Activated CD8-positive, alpha-beta memory T cell treated with anti-CD3 and anti-CD28 coated beads for 24 hours (primary cell): ENCODE data around the gene TBX3.

Experiments used
- DNase-seq: peaks from one replicate; pipeline ENCODE4 v3.0.0-alpha.2; 2020

TBX3 gene

DNA sequence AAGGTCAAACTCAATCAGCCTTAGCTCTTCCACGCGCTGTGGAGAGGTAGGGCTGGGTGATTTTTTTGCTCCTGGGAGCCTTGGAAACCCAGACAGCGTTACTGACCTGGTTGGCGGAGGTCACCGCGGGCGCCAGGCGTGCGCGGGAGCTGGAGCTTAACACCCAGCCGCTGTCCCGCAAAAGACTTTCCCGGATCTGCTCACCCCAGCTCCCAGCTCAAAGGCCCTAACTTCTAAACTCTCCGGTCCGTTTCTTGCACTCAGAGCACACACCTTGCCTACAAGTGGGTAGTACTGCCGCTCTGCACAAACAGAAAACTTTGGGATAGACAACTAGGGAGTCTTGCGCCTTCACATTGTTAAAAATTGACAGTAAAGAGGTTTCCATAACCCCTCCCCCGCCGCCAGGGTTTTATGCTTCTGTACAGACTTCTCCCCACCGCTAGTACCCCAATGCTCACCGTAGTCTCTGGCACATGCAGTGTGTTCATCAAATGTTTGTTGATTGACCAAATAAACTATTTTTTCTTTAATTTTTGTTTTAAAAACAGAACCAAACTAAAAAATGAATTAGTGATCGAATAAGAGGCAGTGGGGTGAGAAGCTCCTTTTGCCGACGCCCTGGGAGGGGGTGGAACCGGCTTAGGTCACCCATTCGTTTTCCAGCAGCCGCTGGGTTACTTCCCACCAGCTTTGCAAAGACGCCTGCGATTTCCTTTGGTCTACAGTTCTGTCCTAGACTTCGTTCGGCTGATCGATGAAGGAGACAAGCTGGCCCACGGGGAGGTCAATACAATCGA lies 12.7 kb upstream of the TBX3 start:
- DNase-seq = no peak

DNA sequence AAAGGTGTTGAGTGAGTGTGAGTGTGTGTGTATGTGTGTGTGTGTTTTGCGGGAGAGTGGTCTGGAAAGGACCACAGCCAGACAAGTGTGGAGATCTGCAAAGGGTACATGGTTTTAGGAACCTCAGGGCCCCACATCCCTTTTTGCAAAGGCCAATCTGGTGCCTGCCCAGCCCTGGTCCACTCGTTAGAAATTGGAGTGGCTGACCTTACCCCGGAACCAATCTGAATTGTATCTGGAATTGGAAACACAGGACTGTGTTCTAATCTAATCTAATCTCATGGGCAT lies 11.3 kb upstream of the TBX3 start:
- DNase-seq = no peak

DNA sequence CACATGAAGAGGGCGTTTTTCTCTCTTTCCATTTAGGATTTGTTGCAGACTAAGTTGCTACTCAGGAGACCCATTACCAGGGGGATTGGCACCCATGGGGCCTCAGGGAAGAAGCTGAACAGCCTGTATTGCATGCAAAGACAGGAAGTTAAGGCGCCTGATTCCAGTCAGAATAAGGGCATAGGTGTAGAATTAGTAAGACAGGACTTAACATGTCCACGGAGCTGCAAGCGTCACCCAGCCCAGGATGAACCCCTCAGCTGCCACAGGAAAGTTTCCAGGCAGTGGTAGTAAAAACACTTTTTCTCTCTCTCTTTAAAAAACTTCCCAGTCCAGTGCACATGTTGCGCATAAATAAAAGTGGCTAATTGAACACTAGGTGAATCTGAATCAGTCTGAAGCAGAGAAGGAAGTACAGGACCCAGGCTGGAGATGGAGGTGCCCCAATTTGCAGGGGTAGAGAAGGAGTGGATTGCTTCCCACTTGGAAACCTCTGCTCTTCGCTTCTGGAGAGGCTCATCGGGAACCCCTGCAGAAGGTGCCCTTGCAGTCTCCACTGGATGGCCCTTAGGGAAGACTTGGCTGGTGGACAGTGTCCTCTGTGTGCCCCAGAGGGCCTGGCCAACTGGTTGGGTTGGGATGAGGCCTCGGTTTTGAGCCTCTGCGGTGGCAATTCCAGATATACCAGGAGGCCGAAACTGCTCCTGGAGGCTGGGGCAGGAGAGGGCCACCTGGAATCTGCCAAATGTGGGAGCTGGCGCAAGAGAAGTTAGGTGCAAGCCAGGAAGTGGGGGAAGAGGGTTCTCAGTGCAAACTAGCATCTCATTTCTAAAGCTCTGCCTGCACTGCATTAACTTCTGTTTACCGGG lies 10.7 kb upstream of the TBX3 start:
- no peak for DNase-seq

DNA sequence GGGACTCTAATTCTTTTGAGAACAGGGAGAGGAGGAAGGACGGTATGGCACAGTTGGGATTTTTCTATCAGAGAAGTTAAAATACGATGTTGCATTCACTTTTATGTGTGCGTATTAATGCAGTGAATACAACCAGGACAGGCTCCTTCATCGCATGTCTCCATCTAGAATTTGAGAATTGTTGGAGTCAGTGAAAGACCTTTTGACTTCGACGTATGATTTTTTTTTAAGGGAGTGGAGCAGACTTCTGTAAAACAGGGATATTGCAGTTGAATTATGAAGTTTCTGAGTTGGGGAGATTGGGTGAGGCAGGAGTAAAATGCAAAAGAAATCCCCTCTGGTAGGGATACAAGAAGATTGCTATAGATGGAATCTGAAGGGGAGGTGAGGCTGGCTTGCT lies 9.6 kb upstream of the TBX3 start:
- no peak for DNase-seq

DNA sequence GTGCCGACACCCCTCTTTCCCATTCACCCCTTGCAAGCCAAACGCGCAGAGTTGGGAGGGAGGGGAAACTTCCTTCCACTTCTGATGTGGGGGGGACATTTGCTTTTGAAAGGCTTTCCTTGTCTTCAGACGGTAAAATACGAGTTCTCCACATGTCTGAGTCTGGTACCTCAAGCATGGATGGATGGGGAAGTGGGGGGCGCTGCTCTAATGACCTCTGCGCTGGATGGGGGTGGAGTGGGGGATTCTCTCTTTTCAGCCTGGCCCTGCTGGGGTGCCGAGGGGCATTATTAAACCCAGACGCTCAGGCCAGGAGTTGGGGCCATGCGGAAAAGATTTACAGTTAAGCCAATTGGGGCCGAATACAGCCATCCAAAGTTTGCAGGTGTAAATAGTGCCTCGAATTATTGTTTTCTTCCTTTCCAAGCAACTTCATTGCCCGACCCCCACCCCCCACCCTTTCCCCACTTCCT lies 9.1 kb upstream of the TBX3 start:
- no peak for DNase-seq

DNA sequence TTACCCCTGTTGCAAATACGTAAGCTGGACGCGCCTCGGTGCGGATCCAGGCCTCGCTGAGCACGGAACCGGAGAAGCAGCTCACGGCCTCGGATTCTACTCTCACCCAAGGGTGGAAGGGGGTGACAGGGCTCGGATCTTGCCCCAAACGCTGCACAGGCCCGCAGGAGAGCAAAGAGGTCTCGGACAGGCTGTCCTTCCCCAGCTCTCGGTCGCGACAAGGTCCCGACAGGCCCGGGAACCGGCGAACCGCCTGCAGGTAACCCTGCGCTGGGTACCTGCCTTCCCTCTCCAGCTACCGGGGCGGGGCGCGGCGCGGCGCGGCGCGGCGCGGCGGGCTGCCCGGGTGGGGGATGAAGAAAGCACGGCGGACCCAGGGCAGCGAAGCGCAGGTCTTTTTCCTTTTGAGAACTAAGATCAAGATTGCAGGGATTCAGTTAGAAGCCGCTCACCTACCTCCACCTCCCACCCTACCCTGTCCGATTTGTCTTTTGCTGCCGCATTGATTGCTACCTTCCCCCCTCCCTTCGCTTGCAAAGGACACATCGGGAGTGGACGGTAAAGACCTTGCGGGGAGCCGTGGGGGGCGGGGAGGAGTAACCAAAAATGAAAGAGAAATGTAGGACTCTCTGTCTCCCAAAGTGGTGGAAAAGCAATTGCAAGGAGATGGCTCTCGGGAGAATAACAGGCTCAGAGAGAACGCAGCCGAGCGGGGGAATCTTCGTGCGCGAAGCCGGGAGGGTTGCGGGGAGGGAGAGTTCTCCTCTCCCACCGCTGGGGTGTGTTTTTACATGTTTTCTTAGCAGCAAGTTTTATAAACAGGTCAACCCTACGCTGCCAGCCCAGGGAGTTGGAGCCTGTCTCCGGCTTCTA lies 8.4 kb upstream of the TBX3 start:
- no peak for DNase-seq

DNA sequence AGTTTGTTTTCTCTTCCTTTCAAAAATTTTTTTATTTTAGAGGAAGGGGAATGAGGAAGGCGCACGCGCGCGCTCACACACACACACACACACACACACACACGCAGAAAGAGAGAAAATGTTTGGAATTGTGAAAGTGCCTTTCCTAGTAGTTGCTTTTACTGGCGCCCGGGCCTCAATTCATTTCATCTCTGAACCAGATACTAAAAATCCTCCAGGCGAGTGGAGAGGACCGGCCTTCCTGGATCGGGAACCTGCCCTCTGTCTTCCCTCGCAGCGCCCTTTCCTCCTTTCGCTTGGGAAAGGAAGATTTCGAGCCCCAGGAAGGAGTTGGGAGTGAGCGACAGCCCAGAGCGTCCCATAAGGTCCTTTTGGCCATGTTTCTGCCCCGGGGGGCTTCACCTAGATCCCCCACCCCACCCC lies 7.8 kb upstream of the TBX3 start:
- no peak for DNase-seq

DNA sequence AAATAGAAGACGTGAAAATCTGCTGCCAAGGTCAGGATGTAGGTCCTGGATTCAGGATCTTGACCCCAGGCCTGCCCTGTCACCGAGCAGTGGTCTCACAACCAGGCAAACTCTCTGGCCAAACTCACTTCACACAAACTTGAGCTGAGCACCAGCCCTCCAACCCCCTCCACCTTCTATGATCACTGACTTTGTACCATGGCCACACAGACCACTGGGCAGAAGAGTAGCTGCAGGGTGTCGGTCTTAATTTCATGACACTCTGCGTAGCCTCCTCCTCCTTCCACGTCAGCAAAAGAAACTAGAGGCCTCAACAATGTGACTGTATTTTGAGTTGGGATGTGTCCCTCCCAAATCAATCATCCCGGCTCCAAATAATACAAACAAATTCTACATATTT lies 7.2 kb upstream of the TBX3 start:
- DNase-seq = no peak

DNA sequence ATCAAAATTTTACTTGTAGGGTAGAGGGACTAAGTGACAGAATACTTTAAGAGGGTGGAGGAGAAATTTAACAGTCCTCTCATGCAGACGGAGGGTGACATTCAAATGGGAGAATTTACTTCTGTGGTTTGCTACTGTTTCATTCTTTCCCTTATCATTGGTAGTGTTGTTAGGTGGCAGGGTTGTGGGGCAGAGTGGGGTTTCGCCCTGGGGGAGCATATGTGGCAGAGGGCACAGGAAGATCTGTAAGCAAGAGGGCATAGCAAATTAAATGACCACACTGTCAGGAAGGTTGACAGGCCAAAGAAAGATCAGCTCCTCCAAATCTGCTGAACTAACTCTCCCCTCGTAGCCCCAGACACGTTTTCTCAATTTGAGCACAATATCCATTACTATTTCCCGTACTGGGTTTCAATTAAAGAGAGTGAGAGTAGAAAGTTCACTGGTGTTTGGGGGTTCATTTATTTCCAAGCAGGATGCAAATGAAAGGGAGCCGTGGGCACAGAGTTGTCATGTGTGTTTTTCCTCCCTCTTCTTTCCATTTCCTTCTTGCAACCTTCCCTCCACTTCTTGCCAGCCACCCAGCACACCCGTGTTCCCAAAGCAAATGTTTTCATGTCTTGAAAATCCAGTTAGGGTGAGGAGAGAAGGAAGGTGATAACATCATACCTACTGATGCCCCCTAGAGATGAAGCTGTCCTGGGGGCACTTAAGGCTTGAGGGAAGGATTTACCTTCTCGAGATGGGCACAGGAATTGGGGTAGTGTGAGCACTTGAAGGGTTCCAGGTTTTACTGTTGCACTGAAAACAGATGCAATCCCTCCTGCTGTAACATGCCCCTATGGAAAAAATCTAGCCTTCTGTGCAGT lies 6.5 kb upstream of the TBX3 start:
- no peak for DNase-seq

DNA sequence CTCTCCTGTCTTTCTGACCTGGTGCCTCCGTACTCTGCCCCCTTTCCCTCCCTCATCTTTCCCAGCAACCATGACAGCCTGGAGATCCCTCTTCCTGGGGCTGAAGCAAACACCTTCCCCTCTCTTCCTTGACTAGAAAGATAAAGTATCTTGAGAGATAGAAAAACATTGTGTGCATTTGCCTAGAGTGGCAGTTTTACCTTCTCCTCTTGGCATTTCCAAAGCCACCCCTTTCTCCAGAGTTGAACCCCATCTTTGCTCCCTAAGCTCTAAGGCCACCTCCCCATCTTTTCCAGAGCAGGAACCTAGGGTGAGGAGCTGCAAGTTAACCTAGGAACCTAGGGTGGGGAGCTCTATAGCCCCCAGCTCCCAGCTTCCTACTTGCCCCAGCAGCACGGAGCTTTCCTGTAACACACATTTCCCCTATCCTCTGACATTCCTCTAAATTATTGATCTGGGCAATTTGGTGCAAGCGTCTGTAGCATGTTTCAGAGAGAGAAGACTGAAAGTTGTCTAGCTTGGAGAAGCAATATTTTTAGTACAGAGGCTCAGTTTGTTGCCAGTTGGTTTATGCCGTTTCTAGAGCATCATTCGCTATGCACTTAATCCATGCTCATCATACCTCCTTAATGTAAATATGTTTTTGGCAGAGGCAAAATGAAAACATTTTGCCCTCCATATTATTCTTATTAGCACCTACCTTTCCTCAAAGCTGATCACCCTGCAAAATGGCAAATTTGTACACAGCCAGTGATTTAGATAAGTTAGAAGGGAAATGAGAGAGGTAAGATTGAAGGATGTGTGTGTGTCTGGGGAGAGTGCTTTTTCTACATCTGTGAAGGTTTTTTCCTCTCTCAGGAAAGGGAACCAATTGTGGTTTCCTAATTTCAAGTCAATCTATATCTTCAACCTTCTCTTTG lies 5.4 kb upstream of the TBX3 start:
- DNase-seq = no peak

DNA sequence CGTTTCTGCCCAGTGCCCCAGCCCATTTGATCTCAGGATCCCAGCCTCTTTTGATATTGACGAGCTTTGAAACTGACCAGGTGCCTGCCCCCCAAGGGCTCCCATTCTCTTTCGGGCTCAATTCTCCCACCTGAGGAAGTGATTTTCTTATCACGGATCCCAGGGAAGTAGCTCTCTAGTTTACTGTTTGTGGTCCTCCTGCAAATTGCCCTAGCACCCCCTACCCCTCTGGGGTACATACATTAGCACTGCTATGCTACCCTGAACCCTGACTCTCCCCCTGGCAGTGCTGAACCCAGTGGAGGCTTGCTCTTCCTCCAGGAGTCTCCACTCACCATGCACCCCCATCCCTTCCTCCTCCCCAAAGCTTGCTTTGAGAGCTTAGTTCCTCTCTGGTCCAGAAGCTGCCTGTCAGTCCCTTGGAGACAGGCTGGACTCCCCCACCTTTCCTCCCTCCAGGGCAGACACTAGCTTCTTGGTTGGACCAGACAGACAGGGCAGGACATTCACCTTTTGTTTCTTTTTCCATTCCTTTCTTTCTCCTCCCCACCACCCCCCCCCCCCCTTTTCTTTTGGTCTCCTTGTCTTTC lies 4.4 kb upstream of the TBX3 start:
- no peak for DNase-seq

DNA sequence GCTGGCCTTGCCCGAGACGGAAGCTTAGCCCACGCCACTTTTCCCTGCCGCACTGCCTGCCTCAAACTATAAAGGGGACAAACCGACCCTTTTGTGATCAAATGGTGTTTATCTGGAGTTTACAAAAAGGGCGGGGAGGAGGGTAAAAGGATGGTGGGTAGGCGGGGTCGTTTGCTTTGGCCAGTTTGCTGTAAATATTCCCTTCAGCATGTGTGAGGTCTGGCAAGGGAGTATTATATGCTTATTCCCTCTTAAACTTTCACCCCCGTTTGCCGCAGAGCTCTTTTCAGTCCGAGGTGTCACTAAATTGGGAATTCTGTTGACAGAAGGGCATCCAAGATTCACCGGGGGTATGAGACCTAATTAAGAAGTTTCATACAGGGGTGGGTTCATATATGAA lies 3.8 kb upstream of the TBX3 start:
- DNase-seq = no peak

DNA sequence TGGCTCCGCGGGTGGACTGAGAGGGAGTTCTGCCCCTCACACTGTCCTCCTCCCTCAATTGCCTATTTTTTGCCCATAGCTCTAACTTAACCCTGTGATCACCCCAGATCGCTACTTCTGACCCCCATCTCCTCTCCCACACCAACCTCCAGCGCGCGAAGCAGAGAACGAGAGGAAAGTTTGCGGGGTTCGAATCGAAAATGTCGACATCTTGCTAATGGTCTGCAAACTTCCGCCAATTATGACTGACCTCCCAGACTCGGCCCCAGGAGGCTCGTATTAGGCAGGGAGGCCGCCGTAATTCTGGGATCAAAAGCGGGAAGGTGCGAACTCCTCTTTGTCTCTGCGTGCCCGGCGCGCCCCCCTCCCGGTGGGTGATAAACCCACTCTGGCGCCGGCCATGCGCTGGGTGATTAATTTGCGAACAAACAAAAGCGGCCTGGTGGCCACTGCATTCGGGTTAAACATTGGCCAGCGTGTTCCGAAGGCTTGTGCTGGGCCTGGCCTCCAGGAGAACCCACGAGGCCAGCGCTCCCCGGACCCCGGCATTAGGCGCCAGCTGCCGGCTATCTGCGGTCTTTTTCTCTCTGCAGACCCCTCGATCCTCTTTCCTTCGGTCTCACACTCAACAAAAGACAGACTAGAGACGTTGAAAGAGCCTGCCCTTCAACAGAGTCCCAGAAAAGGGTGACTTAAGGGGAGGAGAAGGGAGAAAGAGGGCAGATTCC lies 3.0 kb upstream of the TBX3 start:
- no peak for DNase-seq

DNA sequence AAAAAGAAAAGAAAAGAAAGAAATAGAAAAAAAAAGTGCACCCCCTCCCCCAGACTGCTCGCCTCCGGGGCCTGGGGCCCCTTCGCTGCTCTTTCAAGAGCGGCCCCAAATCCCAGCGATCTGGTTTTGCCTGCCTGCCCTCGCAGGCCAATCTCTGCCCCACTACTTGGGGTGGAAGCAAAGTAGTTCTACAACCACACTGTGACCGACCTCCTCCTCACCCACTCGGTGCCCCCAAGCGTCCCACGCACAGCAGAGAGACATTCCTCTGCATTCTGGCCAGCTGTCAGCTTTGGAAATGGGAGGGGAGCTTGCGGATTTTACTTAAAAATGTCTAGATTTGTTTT lies 2.4 kb upstream of the TBX3 start:
- no peak for DNase-seq

DNA sequence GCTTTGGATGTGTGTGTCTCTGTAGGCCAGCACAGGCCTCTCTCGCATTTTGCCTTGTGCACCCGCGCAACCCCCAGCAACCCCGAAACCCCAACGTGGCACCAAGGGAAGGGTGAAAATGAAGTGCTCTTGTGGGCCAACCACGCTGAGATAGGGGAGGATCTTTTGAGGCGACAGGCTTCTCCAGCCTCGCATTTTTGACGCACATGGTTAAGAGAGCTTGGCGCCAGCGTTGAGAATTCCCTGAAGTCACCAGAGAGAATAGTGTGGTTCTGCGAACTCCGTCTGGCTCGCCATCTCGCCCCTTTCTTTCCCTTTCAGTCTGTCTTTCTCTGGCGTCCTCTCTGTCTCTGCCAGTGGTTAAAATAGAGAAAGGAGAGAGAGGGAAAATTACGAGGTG lies 1.9 kb upstream of the TBX3 start:
- DNase-seq = no peak

DNA sequence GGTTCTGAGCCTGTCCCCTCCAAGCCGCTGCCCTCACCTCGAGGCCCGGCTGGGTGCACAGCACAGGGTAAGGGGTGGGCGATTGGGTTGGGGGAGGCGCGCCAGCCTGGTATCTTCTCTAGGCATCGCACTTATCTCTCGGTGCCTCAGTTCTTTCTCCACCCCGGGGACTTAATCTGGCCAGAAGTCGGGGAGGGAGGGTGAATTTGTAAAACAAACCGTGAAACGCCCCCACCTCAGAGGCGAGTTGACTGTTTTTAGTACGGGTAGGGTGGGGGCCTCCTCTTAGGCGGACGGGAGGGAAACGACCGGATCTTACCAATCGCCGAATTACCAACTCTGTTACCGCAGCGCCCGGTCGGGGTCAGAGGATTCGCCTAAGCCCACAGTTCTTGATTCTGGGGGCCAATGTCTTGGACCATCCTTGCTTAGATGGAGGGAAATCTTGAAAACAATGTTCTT lies 1.4 kb upstream of the TBX3 start:
- DNase-seq = no peak

DNA sequence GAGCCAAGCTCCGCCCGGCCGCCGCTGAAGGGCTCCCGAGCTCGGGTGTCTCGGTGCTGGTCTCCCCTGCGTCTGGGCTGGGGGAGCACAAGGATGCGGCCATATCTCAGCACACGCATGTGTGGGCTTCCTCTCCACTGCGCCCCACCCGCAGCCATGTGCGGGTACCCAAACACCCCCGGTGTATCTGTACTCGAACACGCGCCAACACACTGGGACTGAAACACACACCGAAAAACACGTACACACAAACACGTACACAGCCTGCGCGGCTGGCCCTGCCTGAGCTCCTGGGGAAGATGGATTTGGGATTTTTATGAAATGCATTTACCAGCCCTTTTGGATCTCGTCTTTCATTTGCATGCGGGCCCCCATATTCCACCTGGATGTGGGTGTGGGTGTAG lies 897 bp upstream of the TBX3 start:
- DNase-seq = no peak

DNA sequence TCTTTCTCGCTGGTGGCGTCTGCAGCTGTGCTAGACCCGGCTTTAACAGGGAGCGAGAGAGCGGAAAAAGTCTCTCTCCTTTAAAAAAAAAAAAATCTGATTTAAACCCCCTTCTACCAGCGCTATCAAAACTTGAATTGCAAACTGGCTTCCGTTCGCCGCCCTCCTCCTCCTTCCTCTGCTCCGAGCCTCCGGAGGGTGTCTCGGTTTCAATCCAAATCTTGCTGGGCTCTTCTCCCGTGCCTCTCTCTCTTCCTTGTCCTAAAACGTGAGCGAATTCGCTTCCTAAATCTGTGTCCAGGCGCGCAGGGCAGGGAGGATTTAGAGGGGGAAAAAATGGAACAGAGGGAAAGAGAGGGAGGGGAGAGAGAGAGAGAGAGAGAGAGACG lies 272 bp downstream of the TBX3 start:
- no peak for DNase-seq

DNA sequence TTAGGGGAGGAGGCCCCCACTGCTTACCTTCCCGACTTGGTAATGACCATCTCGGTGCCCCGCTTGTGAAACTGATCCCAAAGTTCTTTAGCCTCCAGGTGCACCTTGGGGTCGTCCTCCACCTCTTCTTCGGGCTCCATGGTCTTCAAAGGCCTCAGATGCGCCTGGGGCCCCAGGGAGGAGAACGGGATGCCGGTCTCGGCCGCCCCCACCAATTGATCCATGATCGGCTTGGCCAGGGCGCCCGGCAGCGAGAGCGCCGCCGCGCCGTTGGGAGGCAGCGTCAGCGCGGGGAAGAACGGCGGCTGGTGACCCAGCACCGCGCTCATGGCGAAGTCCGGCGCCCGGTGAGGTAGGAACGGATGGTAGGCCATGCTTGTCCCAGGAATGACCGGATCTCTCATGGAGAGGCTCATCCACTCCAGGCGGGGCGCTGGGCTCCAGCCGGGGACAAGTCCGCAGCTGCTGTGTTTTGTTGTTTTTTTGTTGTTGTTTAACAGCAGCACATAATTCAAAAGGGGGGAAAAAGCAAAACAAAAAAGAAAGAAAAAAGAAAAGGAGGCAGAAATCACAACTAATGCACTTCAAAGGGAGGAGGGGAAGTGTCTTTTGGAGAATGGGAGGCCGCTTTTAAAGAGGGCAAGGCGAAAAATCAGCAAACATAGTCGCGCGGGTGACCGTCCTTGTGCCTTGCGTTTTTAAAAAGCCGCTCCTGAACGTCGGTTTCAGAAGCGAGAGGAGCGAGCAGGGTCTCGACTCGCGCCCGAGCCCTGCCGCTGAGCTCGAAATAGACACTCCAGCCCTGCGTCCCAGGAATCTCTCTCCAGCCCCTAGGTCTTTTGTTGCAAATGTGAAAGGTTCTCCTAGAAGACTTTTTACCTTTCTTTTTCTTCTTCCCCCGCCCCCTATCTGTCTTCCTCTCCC lies 928 bp downstream of the TBX3 start:
- no peak for DNase-seq
